ENCODE results near the gene METTL24. TPM values are rescaled to one million over a fixed set of nuclear protein-coding genes. Genes with fewer than 3 reads are reported as not detected.

METTL24 gene
- total RNA-seq, 1 experiment from 2014 or later, result 0.61 TPM

- Histone ChIP-seq H3K4ac (ENCODE audit: low read depth, low read length) (no peak overlapping the region), H3K56ac (ENCODE audit: insufficient read length, low read depth, low read length) (no peak overlapping the region), H2AFZ (ENCODE audit: low read length) (no peak overlapping the region), H4K20me1 (ENCODE audit: control insufficient read depth, insufficient read depth, insufficient read length) (no peaks in the 10 kb centered on the region), H3K79me2 (ENCODE audit: insufficient read depth, low read length) (no peaks in the 10 kb centered on the region), H4K5ac (ENCODE audit: insufficient read length, low read depth, low read length) (no peak overlapping the region), H3K14ac (ENCODE audit: insufficient read depth, low read length) (no peak overlapping the region), H2BK120ac (ENCODE audit: low read depth, low read length, poor library complexity, severe bottlenecking) (no peak overlapping the region), H4K91ac (ENCODE audit: insufficient read length, low read depth, low read length) (no peak overlapping the region), H2BK15ac (ENCODE audit: low read depth, low read length) (no peak overlapping the region), H4K8ac (replicated peaks; ENCODE audit: insufficient read length, low read depth, low read length) (no peak overlapping the region), H2AK5ac (ENCODE audit: insufficient read length, low read length) (no peak overlapping the region), H3T11ph (ENCODE audit: low read length) (no peak overlapping the region), H3K27ac (ENCODE audit: insufficient read length, low read depth, low read length) (no peak overlapping the region), H3K9ac (ENCODE audit: extremely low read depth, insufficient read length, low read length) (no peak overlapping the region), H2BK12ac (ENCODE audit: insufficient read length, low read depth, low read length) (no peak overlapping the region), H3K18ac (ENCODE audit: insufficient read length, low read depth, low read length) (no peak overlapping the region), H3K79me1 (ENCODE audit: insufficient read depth, low read depth, low read length, poor library complexity, severe bottlenecking) (no peaks in the 10 kb centered on the region), H2BK5ac (ENCODE audit: insufficient read length, low read length) (no peak overlapping the region), H3K23me2 (ENCODE audit: insufficient read length, low read depth, low read length, poor library complexity, severe bottlenecking) (no peaks in the 10 kb centered on the region), H3K4me1 (ENCODE audit: insufficient read depth, low read length) (no peaks in the 10 kb centered on the region; the same call in 1 of the 2 replicates), H3K27me3 (ENCODE audit: insufficient read depth, low read length) (no peaks in the 10 kb centered on the region), H3K4me2 (ENCODE audit: insufficient read depth, insufficient read length, low read length) (no peak overlapping the region), H3K23ac (ENCODE audit: insufficient read length, low read depth, low read length) (no peak overlapping the region), H2BK20ac (ENCODE audit: low read depth, low read length, poor library complexity, severe bottlenecking) (no peak overlapping the region), H3K9me3 (ENCODE audit: control insufficient read depth, low read depth, low read length) (no peaks in the 10 kb centered on the region)
- DNase-seq, result no peak
- H3K4me1 Mint-ChIP-seq, result peaks cover 14 to 17% of the 10 kb centered on the region in 2 experiments
- no peaks in the 10 kb centered on the region; a peak in 1 of 7 replicates for H3K36me3 Mint-ChIP-seq (ENCODE audit: insufficient read depth in 1 of 3, low read depth in 3 of 3)
- H3K4me3 Mint-ChIP-seq, result no peak overlapping the region
- H3K27me3 Mint-ChIP-seq (ENCODE audit: low read depth), result no peaks in the 10 kb centered on the region; the same call in 1 of the 2 replicates
- no peak overlapping the region; a peak in 1 of 7 replicates for H3K27ac Mint-ChIP-seq
- no peak for TF ChIP-seq CTCF (conservative IDR thresholded peaks at IDR 0.05)
- peaks cover 0 to 2% of the 10 kb centered on the region in 2 experiments; a peak in 2 of 5 replicates for H3K9me3 Mint-ChIP-seq
- no CpG with 5 or more reads among the region's 6 CpGs for WGBS (ENCODE audit: extremely low coverage, insufficient read length, low lambda C conversion rate)
Measured at GRCh38 chr6:110315207-110315868, 42.8 kb downstream of the METTL24 start.

All from H9 (cell line).